GM19468 (cell line): ENCODE results near the gene KCNQ1.

ENCODE experiments used
- ATAC-seq: cut with Tn5 transposase; IDR thresholded peaks from one replicate; pipeline ENCODE4 v1.9.1; 2021; ENCODE audit warnings: mild to moderate bottlenecking, moderate library complexity, moderate number of reproducible peaks; ENCODE audit not compliant: unreplicated experiment; ENCODE audit errors: extremely low read depth

The KCNQ1 gene

GRCh38 chr11:2743427-2744110 lies 298.8 kb downstream of the KCNQ1 start:
- no peak for ATAC-seq

- no peak for ATAC-seq
Measured at GRCh38 chr11:2744166-2744565, 299.4 kb downstream of the KCNQ1 start.

- ATAC-seq: no peak
Measured at GRCh38 chr11:2745511-2745910, 300.7 kb downstream of the KCNQ1 start.

GRCh38 chr11:2746401-2747247 lies 301.8 kb downstream of the KCNQ1 start:
- no peak for ATAC-seq

GRCh38 chr11:2747248-2748027 lies 302.6 kb downstream of the KCNQ1 start:
- ATAC-seq: no peak

- no peak for ATAC-seq
Measured at GRCh38 chr11:2748061-2748813, 303.4 kb downstream of the KCNQ1 start.

- no peak for ATAC-seq
Measured at GRCh38 chr11:2748814-2749554, 304.2 kb downstream of the KCNQ1 start.

- ATAC-seq: no peak
Measured at GRCh38 chr11:2750101-2750681, 305.4 kb downstream of the KCNQ1 start.

- no peak for ATAC-seq
Measured at GRCh38 chr11:2750682-2751522, 306.1 kb downstream of the KCNQ1 start.

- no peak for ATAC-seq
Measured at GRCh38 chr11:2751523-2752203, 306.9 kb downstream of the KCNQ1 start.

GRCh38 chr11:2752204-2752770 lies 307.5 kb downstream of the KCNQ1 start:
- no peak for ATAC-seq

GRCh38 chr11:2752923-2753322 lies 308.1 kb downstream of the KCNQ1 start:
- ATAC-seq: no peak

- ATAC-seq: no peak
Measured at GRCh38 chr11:2754008-2754407, 309.2 kb downstream of the KCNQ1 start.

- ATAC-seq: no peak
Measured at GRCh38 chr11:2755071-2755470, 310.3 kb downstream of the KCNQ1 start.

GRCh38 chr11:2758751-2759150 lies 313.9 kb downstream of the KCNQ1 start:
- no peak for ATAC-seq

GRCh38 chr11:2759228-2760195 lies 314.7 kb downstream of the KCNQ1 start:
- ATAC-seq: no peak
